ENCODE data around the gene NAXD. TPM values are rescaled to one million over a fixed set of nuclear protein-coding genes. Genes with fewer than 3 reads are reported as not detected.

NAXD gene
- total RNA-seq, 1 experiment from 2014 or later, result 18.7 TPM

GRCh38 chr13:110662091-110662490, 46.7 kb downstream of the NAXD start:
- Histone ChIP-seq H3K27ac (ENCODE audit: low read length) (no peak overlapping the region), H3K4me3 (ENCODE audit: low read length) (no peak overlapping the region), H2AFZ (ENCODE audit: low read length) (no peak overlapping the region), H3K36me3 (ENCODE audit: low read depth, low read length) (peaks cover 34% of the 10 kb centered on the region), H3K79me2 (ENCODE audit: low read length) (no peaks in the 10 kb centered on the region), H3K9me3 (ENCODE audit: low read length) (no peaks in the 10 kb centered on the region), H4K20me1 (ENCODE audit: low read length) (no peaks in the 10 kb centered on the region), H3K4me2 (ENCODE audit: low read length) (no peak overlapping the region), H3K27me3 (ENCODE audit: low read length) (no peaks in the 10 kb centered on the region), H3K4me1 (ENCODE audit: insufficient read depth, low read length) (no peaks in the 10 kb centered on the region), H3K9ac (ENCODE audit: low read length) (no peak overlapping the region), H3F3A (ENCODE audit: low read length, unreplicated experiment) (no peaks in the 10 kb centered on the region), H3K9me2 (replicated peaks; ENCODE audit: low read length) (no peaks in the 10 kb centered on the region)
- ATAC-seq (no peak), DNase-seq (no peak)
- ChIA-PET CTCF (no interaction called here), POLR2A (ENCODE audit: unreplicated experiment) (no interaction called here)
- intact Hi-C loops (cut with micrococcal nuclease), result no loop called here
- no TSS peak for BruUV-seq (replicated peaks)
- TF ChIP-seq CTCF (conservative IDR thresholded peaks at IDR 0.05; ENCODE audit: low read depth, low read length), result no peak
- TF ChIP-seq EZH2phosphoT487 (IDR thresholded peaks at IDR 0.05; ENCODE audit: borderline replicate concordance, low read length), result no peak
- TF ChIP-seq EZH2 (IDR thresholded peaks at IDR 0.05; ENCODE audit: low read length, unreplicated experiment), result no peak

- no peaks in the 10 kb centered on the region for H3K79me2 ChIP-seq (ENCODE audit: low read length)
- H3K4me2 ChIP-seq (ENCODE audit: low read length), result no peak overlapping the region
- no peak overlapping the region for H3K4me3 ChIP-seq (ENCODE audit: low read length)
- no peaks in the 10 kb centered on the region for H3F3A ChIP-seq (ENCODE audit: low read length, unreplicated experiment)
- DNase-seq (no peak), ATAC-seq (no peak)
- peaks cover 39% of the 10 kb centered on the region for H3K36me3 ChIP-seq (ENCODE audit: low read depth, low read length)
- H2AFZ ChIP-seq (ENCODE audit: low read length), result no peak overlapping the region
- no peaks in the 10 kb centered on the region for H3K27me3 ChIP-seq (ENCODE audit: low read length)
- H3K9me2 ChIP-seq (replicated peaks; ENCODE audit: low read length), result no peaks in the 10 kb centered on the region
- TF ChIP-seq EZH2phosphoT487 (IDR thresholded peaks at IDR 0.05; ENCODE audit: borderline replicate concordance, low read length) (no peak), EZH2 (IDR thresholded peaks at IDR 0.05; ENCODE audit: low read length, unreplicated experiment) (no peak), CTCF (conservative IDR thresholded peaks at IDR 0.05; ENCODE audit: low read depth, low read length) (no peak)
- POLR2A ChIA-PET (ENCODE audit: unreplicated experiment), result no interaction called here
- no peaks in the 10 kb centered on the region for H4K20me1 ChIP-seq (ENCODE audit: low read length)
- BruUV-seq (replicated peaks), result no TSS peak
- CTCF ChIA-PET, result no interaction called here
- no peaks in the 10 kb centered on the region for H3K4me1 ChIP-seq (ENCODE audit: insufficient read depth, low read length)
- no peak overlapping the region for H3K27ac ChIP-seq (ENCODE audit: low read length)
- intact Hi-C loops (cut with micrococcal nuclease), result no loop called here
- no peak overlapping the region for H3K9ac ChIP-seq (ENCODE audit: low read length)
- H3K9me3 ChIP-seq (ENCODE audit: low read length), result no peaks in the 10 kb centered on the region
Measured at GRCh38 chr13:110662777-110663443, 47.6 kb downstream of the NAXD start.

- Histone ChIP-seq H3K4me3 (ENCODE audit: low read length) (no peak overlapping the region), H3K9me3 (ENCODE audit: low read length) (no peaks in the 10 kb centered on the region), H3K9me2 (replicated peaks; ENCODE audit: low read length) (no peaks in the 10 kb centered on the region), H3K27ac (ENCODE audit: low read length) (no peak overlapping the region), H2AFZ (ENCODE audit: low read length) (no peak overlapping the region), H3K4me2 (ENCODE audit: low read length) (no peak overlapping the region), H3K27me3 (ENCODE audit: low read length) (no peaks in the 10 kb centered on the region), H3K79me2 (ENCODE audit: low read length) (no peaks in the 10 kb centered on the region), H3K36me3 (ENCODE audit: low read depth, low read length) (peaks cover 39% of the 10 kb centered on the region), H3K4me1 (ENCODE audit: insufficient read depth, low read length) (no peaks in the 10 kb centered on the region), H3F3A (ENCODE audit: low read length, unreplicated experiment) (no peaks in the 10 kb centered on the region), H4K20me1 (ENCODE audit: low read length) (no peaks in the 10 kb centered on the region), H3K9ac (ENCODE audit: low read length) (no peak overlapping the region)
- TF ChIP-seq EZH2 (IDR thresholded peaks at IDR 0.05; ENCODE audit: low read length, unreplicated experiment) (no peak), EZH2phosphoT487 (IDR thresholded peaks at IDR 0.05; ENCODE audit: borderline replicate concordance, low read length) (no peak), CTCF (conservative IDR thresholded peaks at IDR 0.05; ENCODE audit: low read depth, low read length) (no peak)
- CTCF ChIA-PET, result no interaction called here
- intact Hi-C loops (cut with micrococcal nuclease), result no loop called here
- DNase-seq (no peak), ATAC-seq (no peak)
- BruUV-seq (replicated peaks), result no TSS peak
- POLR2A ChIA-PET (ENCODE audit: unreplicated experiment), result no interaction called here
Measured at GRCh38 chr13:110663491-110663890, 48.1 kb downstream of the NAXD start.
